K562 (cell line): ENCODE measurements around the gene LAGE3. TPM values are rescaled to one million over a fixed set of nuclear protein-coding genes. Genes with fewer than 3 reads are reported as not detected.

Experiments used
- GATAD2A ChIP-seq: fragments of 450-650 bp; IDR thresholded peaks from 2 replicates; pipeline ENCODE4 v1.6.1; 2017
- GATAD2B ChIP-seq: fragments of 450-650 bp; IDR thresholded peaks from 2 replicates; pipeline ENCODE4 v1.6.1; 2017; ENCODE audit warnings: mild to moderate bottlenecking, borderline replicate concordance
- HNRNPUL1 ChIP-seq: fragments of 200-400 bp; formaldehyde crosslinking; IDR thresholded peaks from 2 replicates; pipeline ENCODE4 v1.6.1; 2017; ENCODE audit warnings: low read length
- KDM1A ChIP-seq, 2 experiments: fragments of 450-650 bp; IDR thresholded peaks; 2 replicates each; pipeline ENCODE4 v1.6.1; 2016; ENCODE audit warnings: mild to moderate bottlenecking in 2 of 2
- PREB ChIP-seq: sonication (generic); formaldehyde crosslinking; IDR thresholded peaks from 2 replicates; pipeline ENCODE4 v1.8.1; 2023; ENCODE audit warnings: mild to moderate bottlenecking, missing genetic modification reagents
- PURB ChIP-seq: sonication (generic); formaldehyde crosslinking; IDR thresholded peaks from 2 replicates; pipeline ENCODE4 v1.9.0; 2021; ENCODE audit warnings: low read depth, mild to moderate bottlenecking, missing genetic modification reagents
- SMAD2 ChIP-seq: fragments of 150-350 bp; IDR thresholded peaks from 2 replicates; pipeline ENCODE4 v1.6.1; 2014; ENCODE audit warnings: low read depth, mild to moderate bottlenecking, low read length
- TEAD4 ChIP-seq, 2 experiments: sonication (generic) in 1 of 2; formaldehyde crosslinking in 1 of 2; IDR thresholded peaks; 2 replicates each; pipeline versions ENCODE4 v1.6.1 to v1.8.0; 2012 to 2022; ENCODE audit warnings: borderline replicate concordance in 1 of 2, inconsistent platforms in 1 of 2, low read length in 1 of 2, mild to moderate bottlenecking in 1 of 2, missing genetic modification reagents in 1 of 2
- TFAM ChIP-seq: fragments of 250-450 bp; sonication (Bioruptor Pico); conservative IDR thresholded peaks from 2 replicates; pipeline ENCODE4 v1.5.0; 2021; ENCODE audit warnings: mild to moderate bottlenecking, moderate library complexity
- THRAP3 ChIP-seq: fragments of 450-650 bp; IDR thresholded peaks from 2 replicates; pipeline ENCODE4 v1.6.1; 2016; ENCODE audit warnings: mild to moderate bottlenecking, inconsistent platforms, borderline replicate concordance
- ZNF318 ChIP-seq, 2 experiments: fragments of 450-650 bp; IDR thresholded peaks; 2 replicates each; pipeline ENCODE4 v1.6.1; 2016; ENCODE audit warnings: mild to moderate bottlenecking in 2 of 2, borderline replicate concordance in 1 of 2, low read depth in 1 of 2, moderate library complexity in 1 of 2
- polyA plus RNA-seq, 8 experiments: library from polyadenylated mRNA; depleted of rRNA in 4 of 8; stranded (reverse) in 5 of 8; unstranded in 3 of 8; fragments of >200 nt; fragmentation: Nextera tagmentation in 2 of 8; fragmentation: Illumina TruSeq in 1 of 8; extraction: Ambion mirVana in 2 of 8; extraction: Trizol in 1 of 8; gene quantifications; 2 replicates each; pipeline versions ENCODE4 v1.2.1 to v1.2.3, GENCODE V29; 2011 to 2014; ENCODE audit warnings: inconsistent platforms in 1 of 8, missing spikeins in 1 of 8
- total RNA-seq, 7 experiments: library from RNA; depleted of rRNA in 6 of 7; stranded (reverse); fragments of >200 nt in 6 of 7; fragmentation: Illumina TruSeq in 2 of 7; extraction: Trizol in 2 of 7; gene quantifications; 2 replicates each; pipeline versions ENCODE4 v1.2.1 to v1.2.3, GENCODE V29; 2011 to 2021; ENCODE audit warnings: low replicate concordance in 1 of 7
- TF ChIP-seq, protein P1 (sequence below): sonication (generic); formaldehyde crosslinking; IDR thresholded peaks from 2 replicates; pipeline ENCODE4 v1.8.1; 2023; ENCODE audit warnings: missing genetic modification reagents, mild to moderate bottlenecking, borderline replicate concordance

LAGE3 gene
- total and polyA plus RNA-seq, 9 of the 15 experiments (the other 6 are each of a cell fraction or from before 2014, with no cell fraction given): 28.2 to 125 (median 35.8) TPM

- TF ChIP-seq THRAP3 (no peak), SMAD2 (no peak), TEAD4 (IDR thresholded peaks at IDR 0.05; ENCODE audit: low read length) (no peak), TEAD4 (CRISPR knock-in tag; IDR thresholded peaks at IDR 0.05; ENCODE audit: borderline replicate concordance) (no peak), ZNF318 (IDR thresholded peaks at IDR 0.05; ENCODE audit: borderline replicate concordance in 1 of 2, low read depth in 1 of 2) (no peak), PREB (CRISPR knock-in tag) (no peak), GATAD2A (no peak), GATAD2B (0 out of 2 replicates have a peak, but pooled peaks have one; percentile 54), PURB (no peak), HNRNPUL1 (no peak), TFAM (CRISPR knock-in tag) (no peak), KDM1A (IDR thresholded peaks at IDR 0.05) (no peak)
- TF ChIP-seq, protein P1, sequence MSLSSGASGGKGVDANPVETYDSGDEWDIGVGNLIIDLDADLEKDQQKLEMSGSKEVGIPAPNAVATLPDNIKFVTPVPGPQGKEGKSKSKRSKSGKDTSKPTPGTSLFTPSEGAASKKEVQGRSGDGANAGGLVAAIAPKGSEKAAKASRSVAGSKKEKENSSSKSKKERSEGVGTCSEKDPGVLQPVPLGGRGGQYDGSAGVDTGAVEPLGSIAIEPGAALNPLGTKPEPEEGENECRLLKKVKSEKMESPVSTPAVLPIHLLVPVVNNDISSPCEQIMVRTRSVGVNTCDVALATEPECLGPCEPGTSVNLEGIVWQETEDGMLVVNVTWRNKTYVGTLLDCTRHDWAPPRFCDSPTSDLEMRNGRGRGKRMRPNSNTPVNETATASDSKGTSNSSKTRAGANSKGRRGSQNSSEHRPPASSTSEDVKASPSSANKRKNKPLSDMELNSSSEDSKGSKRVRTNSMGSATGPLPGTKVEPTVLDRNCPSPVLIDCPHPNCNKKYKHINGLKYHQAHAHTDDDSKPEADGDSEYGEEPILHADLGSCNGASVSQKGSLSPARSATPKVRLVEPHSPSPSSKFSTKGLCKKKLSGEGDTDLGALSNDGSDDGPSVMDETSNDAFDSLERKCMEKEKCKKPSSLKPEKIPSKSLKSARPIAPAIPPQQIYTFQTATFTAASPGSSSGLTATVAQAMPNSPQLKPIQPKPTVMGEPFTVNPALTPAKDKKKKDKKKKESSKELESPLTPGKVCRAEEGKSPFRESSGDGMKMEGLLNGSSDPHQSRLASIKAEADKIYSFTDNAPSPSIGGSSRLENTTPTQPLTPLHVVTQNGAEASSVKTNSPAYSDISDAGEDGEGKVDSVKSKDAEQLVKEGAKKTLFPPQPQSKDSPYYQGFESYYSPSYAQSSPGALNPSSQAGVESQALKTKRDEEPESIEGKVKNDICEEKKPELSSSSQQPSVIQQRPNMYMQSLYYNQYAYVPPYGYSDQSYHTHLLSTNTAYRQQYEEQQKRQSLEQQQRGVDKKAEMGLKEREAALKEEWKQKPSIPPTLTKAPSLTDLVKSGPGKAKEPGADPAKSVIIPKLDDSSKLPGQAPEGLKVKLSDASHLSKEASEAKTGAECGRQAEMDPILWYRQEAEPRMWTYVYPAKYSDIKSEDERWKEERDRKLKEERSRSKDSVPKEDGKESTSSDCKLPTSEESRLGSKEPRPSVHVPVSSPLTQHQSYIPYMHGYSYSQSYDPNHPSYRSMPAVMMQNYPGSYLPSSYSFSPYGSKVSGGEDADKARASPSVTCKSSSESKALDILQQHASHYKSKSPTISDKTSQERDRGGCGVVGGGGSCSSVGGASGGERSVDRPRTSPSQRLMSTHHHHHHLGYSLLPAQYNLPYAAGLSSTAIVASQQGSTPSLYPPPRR: no peak
Observed at GRCh38 chrX:154458116-154458953, 20.7 kb downstream of the LAGE3 start, which contains the start of gene PLXNA3 (continued).
